NT2/D1 (cell line): ENCODE measurements around the gene GNG7.

ENCODE experiments used
- SUZ12 ChIP-seq: IDR thresholded peaks from 2 replicates; pipeline ENCODE4 v1.6.1; 2011; ENCODE audit not compliant: insufficient read length, insufficient read depth; ENCODE audit errors: extremely low read depth
- YY1 ChIP-seq: IDR thresholded peaks from 2 replicates; pipeline ENCODE4 v1.6.1; 2011; ENCODE audit not compliant: insufficient read length, insufficient read depth
- ZNF274 ChIP-seq: IDR thresholded peaks from 2 replicates; pipeline ENCODE4 v1.6.1; 2011; ENCODE audit warnings: mild to moderate bottlenecking, low read depth, low read length

- no peak for TF ChIP-seq YY1
- TF ChIP-seq ZNF274: no peak
- no peak for TF ChIP-seq SUZ12
These were observed 151.2 kb downstream of the GNG7 start for GRCh38 chr19:2551172-2551863.
